GM18520 (cell line): ENCODE results near the gene TNFSF18.

Source experiments
- ATAC-seq: cut with Tn5 transposase; IDR thresholded peaks from one replicate; pipeline ENCODE4 v1.9.1; 2021; ENCODE audit not compliant: unreplicated experiment

TNFSF18 gene

GRCh38 chr1:173039626-173040025, 11.1 kb downstream of the TNFSF18 start:
- ATAC-seq, result no peak

DNA sequence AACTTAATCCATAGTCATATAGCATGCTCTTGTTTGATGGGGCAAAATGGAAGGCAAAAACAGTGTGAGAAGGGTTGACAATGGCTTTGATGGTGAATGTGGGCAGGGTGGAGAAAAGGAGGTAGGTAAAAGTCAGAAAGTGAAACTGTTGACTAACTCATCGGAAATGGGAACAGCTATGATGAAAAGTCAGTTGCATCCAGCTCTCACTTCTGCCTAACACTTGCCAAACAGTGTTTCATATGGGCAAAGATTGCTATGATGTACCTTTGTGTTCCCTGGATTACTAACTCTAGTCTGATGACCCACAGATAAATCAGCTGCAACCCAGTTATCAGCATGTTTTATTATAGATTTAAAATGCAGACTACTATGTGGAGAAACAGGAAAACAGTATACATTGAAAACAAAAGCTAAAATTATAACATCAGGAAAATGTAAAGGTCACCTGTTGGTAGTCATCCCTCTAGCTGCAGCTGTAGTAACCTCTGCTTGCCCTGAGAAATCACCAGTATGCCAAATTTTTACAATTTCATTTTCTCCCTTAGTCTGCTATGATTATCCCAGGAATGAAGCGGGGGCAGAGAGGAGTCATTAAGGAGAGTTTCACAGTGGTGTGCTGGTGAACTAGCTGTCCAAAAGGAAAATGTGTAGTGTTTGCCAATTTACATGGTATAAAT, 11.7 kb downstream of the TNFSF18 start:
- no peak for ATAC-seq

GRCh38 chr1:173024543-173024942, 26.2 kb downstream of the TNFSF18 start:
- no peak for ATAC-seq

GRCh38 chr1:173023343-173023742, 27.4 kb downstream of the TNFSF18 start:
- ATAC-seq, result no peak

DNA sequence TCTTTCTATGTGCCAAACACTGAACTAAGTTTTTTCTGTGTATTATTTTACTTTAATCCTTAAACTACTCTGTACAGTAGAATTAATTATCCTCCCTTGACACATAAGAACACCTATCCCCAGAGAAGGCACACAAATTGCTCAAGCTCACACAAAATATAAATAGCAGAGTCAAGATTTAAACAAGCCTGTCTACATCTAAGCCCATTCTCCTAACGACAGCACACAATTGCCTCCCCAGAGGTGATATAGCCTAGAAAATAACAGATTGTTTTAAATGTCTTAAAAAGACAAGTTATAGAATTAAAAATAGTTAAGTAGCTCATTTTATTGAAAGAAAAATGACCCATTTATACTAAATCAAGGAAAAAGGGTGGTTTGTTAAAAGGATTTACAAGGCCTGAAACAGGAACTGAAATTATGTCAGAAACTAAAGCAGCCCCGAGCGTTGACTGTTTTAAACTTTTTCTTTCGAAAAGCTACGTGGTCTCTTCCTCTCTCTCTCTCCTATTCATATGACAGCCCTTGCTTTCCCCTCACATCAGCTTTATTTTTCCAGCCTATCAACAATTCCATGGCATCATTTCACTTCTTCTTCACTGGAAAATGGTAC, 30.5 kb downstream of the TNFSF18 start:
- peak; percentile 77 for ATAC-seq

DNA sequence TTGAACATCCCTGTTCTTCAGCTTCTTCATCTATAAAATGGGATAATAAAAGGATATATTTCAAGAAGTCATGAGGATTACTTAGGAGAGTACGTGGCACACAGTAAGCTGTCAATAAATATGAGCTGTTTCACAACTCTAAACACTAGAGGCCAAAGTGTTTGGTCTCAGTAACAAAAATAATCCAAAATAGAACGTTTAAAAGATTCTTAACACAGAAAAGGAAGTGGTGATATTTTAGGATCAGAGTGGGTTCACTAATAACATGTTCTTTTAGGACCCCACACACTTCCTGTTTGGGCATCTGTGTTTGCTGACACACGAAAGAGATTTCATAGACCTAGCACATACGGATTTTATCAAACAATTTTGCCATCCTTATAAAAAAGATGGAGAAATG, 32.9 kb downstream of the TNFSF18 start:
- no peak for ATAC-seq

GRCh38 chr1:173016419-173016818, 34.3 kb downstream of the TNFSF18 start:
- no peak for ATAC-seq

GRCh38 chr1:173015629-173016028, 35.1 kb downstream of the TNFSF18 start:
- no peak for ATAC-seq

DNA sequence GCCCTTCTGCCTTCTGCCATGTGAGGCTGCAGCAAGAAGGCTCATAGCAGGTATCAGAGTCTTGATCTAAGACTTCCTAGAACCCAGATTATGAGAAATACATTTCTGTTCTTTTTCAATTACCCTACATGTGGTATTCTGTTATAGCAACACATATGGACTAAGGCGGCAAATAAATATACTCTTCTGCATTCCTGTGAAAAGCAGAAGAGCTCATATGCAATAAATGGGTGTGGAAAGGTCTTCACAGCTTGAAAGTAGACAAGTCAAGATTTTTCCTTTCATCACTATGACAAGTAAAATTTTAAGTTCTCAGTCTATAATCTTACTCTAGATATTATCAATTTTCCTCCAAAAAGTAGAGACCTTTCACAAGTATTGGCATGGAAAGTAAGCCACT, 36.6 kb downstream of the TNFSF18 start:
- ATAC-seq, result no peak

GRCh38 chr1:173012126-173012525, 38.6 kb downstream of the TNFSF18 start:
- ATAC-seq, result no peak

DNA sequence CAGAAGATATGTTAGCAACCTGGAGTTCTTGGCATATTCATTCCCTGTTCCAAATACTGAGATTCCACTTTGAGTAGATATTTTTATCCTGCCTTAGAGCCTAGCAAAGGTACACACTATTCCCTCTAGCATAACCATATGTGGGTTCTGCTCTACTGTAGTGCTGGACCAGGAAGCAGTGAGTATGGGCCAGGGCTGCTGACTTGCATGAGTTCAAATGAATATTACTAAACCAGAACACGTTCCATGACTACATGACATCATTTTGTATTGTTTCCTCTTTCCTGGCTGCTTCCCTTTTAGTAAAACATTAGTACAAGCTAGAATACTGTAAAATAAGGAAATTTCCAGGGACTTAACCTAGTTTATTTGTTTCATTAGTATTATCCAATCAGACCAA, 41.1 kb downstream of the TNFSF18 start:
- no peak for ATAC-seq

DNA sequence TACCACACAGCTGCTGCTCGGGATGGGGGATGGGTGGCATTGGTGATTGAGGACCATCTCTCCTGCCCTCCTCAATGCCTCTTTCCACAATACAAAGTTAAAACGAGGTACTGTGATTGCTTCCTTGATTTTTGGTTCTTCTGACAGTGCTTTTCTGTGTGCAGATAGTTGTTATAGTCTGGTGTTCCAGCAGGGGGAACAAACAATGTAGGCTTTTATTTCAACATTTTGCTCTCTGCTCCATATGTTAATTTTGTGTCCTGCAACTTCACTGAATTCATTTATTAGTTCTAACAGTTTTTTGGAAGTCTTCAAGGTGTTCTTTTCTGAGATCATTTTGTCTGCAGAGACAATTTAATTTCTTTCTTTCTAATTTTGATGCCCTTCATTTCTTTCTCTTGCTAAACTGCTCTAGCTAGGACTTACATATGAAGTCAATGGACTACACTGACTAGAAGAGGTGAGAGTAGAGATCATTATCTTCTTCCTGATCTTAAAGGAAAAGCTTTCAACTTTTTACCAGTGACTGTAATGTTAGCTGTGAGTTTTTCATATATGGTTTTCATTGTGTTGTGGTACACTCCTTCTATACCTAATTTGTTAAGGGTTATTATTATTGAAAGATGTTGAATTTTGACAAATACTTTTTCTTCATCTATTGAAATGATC, 45.4 kb downstream of the TNFSF18 start:
- ATAC-seq, result no peak

DNA sequence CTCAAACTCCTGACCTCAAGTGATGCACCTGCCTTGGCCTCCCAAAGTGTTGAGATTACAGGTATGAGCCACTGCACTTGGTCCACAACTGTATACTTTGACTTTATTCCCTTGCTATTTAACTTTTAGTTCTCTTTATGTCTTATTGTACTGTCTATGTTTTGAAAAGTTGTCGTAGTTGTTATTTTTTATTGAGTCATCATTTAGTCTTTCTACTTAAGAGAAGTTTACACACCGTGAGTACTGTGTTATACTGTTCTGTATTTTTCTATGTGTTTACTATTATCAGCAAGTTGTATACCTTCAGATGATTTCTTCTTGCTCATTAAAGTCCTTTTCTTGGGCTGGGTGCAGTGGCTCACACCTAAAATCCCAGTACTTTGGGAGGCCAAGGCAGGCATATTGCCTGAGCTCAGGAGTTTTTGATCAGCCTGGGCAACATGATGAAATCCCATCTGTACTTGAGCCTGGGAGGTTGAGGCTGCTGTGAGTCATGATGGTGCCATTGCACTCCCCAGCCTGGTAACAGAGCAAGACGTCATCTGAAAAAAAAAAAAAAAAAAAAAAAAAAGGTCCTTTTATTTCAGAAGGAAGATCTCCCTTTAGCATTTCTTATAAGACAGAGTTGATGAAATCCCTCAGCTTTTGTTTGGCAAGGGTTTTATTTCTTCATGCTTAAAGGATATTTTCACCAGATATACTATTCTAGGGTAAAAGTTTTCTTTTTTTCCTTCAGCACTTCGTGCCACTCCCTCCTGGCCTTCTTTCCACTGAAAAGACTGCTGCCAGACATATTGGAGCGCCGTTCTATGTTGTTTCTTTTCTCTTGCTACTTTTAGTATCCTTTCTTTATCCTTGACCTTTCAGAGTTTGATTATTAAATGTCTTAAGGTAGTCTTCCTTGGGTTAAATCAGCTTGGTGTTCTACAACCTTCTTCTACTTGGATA, 47.6 kb downstream of the TNFSF18 start:
- ATAC-seq, result no peak

GRCh38 chr1:172999349-172999748, 51.4 kb downstream of the TNFSF18 start:
- no peak for ATAC-seq

DNA sequence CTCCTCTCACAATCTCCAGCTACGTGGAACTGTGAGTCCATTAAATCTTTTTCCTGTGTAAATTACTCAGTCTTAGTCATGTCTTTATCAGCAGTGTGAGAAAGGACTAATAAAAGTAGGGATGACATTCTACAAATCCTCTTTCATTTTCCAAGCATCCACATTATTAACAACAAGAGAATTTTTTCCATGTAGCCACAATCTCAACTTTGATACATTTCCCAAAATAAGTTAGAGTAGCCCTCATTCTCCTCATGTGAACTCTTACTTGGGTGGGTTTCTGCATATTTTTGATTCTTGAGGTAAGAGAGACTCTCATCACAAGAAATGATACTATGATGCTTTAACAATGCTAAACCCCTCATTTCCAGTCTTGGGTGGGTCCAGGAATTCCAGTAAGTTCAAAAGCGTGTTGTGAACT, 52.8 kb downstream of the TNFSF18 start:
- no peak for ATAC-seq

DNA sequence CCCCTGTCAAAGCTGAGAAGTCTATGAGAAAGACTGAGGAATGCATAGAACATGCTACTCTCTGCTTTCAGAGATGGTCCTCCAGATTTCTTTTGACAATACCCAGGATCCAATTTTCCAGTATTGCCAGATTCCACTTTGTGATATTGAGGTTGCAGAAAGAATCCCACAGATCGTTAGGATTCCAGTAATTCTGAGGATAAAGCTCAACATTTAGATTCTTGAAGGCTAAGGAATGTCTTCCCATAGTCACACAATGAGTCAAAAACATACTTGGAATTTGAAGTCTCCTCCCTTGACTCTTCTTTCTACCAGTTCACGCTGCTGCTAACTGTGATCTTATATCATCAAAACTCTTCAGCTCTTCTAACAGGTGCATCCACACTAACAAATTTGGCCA, 57.1 kb downstream of the TNFSF18 start:
- ATAC-seq, result no peak

DNA sequence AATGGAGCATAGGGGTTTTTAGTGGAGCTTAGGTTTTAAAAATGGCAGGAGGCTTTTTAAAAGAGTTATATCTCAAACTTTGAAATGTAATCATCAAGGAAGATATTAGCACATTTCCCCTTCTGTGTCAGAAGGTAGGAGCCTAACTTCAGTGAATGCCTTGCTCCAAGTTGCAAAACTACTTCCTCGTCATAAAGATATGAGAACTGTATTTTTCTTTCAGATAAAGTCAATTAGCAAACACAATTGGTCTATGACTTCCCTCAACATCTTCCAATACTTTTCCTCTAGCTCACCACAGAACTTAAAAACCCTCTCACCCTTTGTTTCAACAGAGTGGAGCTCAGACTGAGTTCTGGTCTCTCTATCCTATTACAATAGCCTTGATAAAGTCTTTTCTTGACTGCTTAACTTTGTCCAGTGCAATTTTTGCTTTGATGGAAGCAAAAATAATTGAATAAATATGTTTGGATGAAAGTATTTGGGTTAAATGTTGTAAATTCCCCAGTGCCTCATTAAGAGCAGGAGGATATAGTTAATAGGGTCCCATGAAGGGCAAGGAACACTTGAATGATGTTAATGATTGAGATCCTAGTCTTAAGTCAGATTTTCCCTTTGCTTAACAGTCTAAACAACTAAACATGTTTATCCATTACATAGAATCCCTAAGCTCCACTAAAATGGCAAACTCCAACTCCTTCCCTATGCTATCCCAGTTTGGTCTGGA, 58.9 kb downstream of the TNFSF18 start:
- no peak for ATAC-seq

GRCh38 chr1:172990598-172991215, 60.0 kb downstream of the TNFSF18 start:
- no peak for ATAC-seq
